Right atrium auricular region (tissue), 2 donors: ENCODE results near the gene TMEM94. TPM values are rescaled to one million over a fixed set of nuclear protein-coding genes. Genes with fewer than 3 reads are reported as not detected.
A peak's percentile ranks its signal among the peaks of the same experiment; 100 is the strongest.

ENCODE experiments used
- DNase-seq: peaks from one replicate; pipeline ENCODE4 v3.0.0-alpha.2; 2019; ENCODE audit warnings: low spot score
- H3K27ac ChIP-seq, 2 donors: fragments of 200-600 bp; sonication (generic); 1 replicate in 1 of 2; 2 replicates in 1 of 2; pipeline ENCODE4 v1.5.1; 2016 to 2019
- H3K27me3 ChIP-seq, 2 donors: fragments of 200-600 bp; sonication (generic); one replicate each; pipeline versions ENCODE4 v1.5.1 to v1.6.0; 2017 to 2019
- H3K36me3 ChIP-seq: fragments of 200-600 bp; sonication (generic); one replicate; pipeline ENCODE4 v1.5.1; 2016
- H3K4me1 ChIP-seq, 2 donors: fragments of 200-600 bp; sonication (generic); one replicate each; pipeline versions ENCODE4 v1.5.1 to v1.6.0; 2017 to 2019
- H3K4me3 ChIP-seq, 2 donors: fragments of 200-600 bp; sonication (generic); 1 replicate in 1 of 2; 2 replicates in 1 of 2; pipeline ENCODE4 v1.5.1; 2017 to 2019; ENCODE audit warnings: mild to moderate bottlenecking in 1 of 2, moderate library complexity in 1 of 2
- H3K9me3 ChIP-seq, 2 donors: fragments of 200-600 bp; sonication (generic); one replicate each; pipeline ENCODE4 v1.5.1; 2019
- total RNA-seq, 2 donors: library from RNA; depleted of rRNA; stranded (reverse); fragments of >200 nt; gene quantifications; one replicate each; pipeline ENCODE4 v1.1.0, GENCODE V29; 2016
- TF ChIP-seq, protein P1 (sequence below), 2 donors: fragments of 200-600 bp; sonication (generic); IDR thresholded peaks; one replicate each; pipeline ENCODE4 v1.5.1; 2019; ENCODE audit warnings: antibody characterized with exemption in 2 of 2

TMEM94 gene
- total RNA-seq, 2 donors from 2014 or later: 56.3 to 61.6 TPM

DNA sequence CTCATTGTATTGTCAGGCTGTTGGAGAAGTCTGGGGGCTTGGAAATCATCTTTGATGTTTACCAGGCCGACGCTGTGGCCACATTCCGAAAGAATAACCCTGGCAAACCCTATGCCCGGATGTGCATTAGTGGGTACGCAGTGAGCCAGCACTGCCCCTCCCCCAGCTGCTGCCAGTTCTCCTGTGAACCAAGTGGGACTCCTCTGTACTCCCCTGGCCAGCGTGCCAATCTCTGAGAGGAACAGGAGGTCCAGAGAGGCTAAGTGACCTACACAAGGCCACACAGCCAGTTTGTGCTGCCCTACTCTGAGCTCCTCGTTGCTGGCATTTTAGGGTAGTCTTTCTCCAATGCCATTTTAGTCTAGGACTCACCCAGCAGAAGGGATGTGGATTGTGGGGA, 67.2 kb downstream of the TMEM94 start:
- H3K4me3 ChIP-seq: no peak overlapping the region
- H3K27me3 ChIP-seq: no peaks in the 10 kb centered on the region
- H3K4me1 ChIP-seq: peaks cover 0 to 18% of the 10 kb centered on the region in 2 donors
- TF ChIP-seq, protein P1, sequence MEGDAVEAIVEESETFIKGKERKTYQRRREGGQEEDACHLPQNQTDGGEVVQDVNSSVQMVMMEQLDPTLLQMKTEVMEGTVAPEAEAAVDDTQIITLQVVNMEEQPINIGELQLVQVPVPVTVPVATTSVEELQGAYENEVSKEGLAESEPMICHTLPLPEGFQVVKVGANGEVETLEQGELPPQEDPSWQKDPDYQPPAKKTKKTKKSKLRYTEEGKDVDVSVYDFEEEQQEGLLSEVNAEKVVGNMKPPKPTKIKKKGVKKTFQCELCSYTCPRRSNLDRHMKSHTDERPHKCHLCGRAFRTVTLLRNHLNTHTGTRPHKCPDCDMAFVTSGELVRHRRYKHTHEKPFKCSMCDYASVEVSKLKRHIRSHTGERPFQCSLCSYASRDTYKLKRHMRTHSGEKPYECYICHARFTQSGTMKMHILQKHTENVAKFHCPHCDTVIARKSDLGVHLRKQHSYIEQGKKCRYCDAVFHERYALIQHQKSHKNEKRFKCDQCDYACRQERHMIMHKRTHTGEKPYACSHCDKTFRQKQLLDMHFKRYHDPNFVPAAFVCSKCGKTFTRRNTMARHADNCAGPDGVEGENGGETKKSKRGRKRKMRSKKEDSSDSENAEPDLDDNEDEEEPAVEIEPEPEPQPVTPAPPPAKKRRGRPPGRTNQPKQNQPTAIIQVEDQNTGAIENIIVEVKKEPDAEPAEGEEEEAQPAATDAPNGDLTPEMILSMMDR (IDR thresholded peaks at IDR 0.05): no peak
- H3K27ac ChIP-seq: no peak overlapping the region
- H3K36me3 ChIP-seq: peaks cover 15% of the 10 kb centered on the region
- DNase-seq: no peak
- H3K9me3 ChIP-seq: no peaks in the 10 kb centered on the region

DNA sequence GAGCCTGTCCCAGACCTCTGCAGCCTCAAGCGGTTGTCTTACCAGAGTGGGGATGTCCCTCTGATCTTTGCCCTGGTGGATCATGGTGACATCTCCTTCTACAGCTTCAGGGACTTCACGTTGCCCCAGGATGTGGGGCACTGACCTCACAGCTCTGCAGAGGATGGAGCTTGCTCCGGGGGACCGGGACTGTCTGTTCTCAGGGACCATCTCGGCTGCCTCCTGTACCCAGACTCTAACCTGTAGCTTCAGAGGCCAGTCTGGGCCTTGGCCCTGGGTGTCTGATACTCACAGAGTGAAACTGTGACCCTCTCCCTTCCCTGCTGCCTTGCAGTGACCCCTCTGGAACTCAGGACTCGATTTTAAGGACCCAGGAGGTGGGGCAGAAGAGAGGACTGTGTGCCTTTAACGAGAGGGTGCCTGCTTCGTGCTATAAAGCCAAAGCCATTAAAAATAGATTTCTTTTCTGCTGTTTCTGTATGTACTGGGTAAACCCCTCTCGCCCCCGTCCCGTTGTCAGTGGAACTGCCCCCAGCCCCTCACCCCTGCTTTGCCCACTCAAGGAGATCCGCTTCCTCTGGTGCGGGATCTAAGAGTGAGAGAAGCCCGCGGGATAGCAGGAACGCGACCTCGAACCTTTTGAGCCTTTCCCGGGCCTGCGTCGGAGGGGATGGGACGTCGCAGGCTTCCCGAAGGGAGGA, 68.0 kb downstream of the TMEM94 start:
- TF ChIP-seq, protein P1 (IDR thresholded peaks at IDR 0.05): no peak
- Histone ChIP-seq H3K4me1 (peaks cover 0 to 18% of the 10 kb centered on the region in 2 donors), H3K9me3 (no peaks in the 10 kb centered on the region), H3K4me3 (peak overlapping the region; percentile 51 to 74), H3K27ac (peak overlapping the region; percentile 55 to 70), H3K36me3 (peaks cover 10% of the 10 kb centered on the region), H3K27me3 (no peaks in the 10 kb centered on the region)
- DNase-seq: no peak

DNA sequence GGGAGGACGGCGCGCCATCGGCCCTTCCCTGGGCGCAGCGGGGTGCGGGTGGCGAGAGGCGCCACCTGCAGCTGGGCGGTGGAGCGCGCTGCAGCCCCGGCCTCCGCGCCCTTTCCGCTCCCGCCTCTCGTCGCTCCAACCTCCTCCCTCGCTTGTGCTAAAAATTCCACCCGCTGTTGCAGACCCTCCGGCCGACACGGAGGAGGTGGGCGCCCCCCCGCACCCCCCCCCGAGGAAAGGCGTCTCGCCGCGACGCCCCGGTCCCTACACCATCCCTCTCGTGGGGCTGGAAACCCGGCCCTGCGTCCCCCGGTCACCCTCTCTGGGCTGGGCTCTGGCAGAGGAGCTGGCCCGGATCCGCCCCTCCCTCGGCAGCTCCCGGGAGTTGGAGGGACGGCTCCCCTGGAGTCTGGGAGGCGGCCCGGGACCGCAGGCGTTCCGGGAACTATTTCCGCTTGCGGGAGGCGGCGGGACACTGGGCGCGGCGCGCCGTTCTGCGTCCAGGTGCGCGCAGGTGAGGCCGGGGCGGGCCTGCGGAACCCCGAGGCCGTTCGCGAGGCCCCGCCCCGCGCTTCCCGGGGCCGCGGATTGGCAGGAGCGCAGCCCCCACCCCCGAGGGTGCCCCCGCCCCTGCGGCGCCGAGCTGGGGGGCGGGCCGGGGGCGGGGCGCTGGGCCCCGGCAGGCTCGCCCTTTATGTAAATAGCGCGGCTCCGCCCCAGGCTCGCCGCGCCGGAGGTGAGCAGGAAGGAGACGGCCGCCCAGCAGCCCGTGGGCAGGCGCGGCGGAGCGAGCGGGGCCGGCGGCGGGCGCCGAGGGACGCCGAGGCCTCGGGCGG, 68.8 kb downstream of the TMEM94 start, which contains the start of gene LLGL2:
Gene LLGL2 (plus strand): TSS at position 728 of the 836 bp plus-strand sequence. CDS start 17,730 bp downstream, outside the sequence.
- no peak for DNase-seq
- H3K36me3 ChIP-seq: peaks cover 5% of the 10 kb centered on the region
- no peaks in the 10 kb centered on the region for H3K9me3 ChIP-seq
- H3K27ac ChIP-seq: peak within 1 kb of the TSS; percentile 55 to 70
- no peaks in the 10 kb centered on the region for H3K27me3 ChIP-seq
- TF ChIP-seq, protein P1 (IDR thresholded peaks at IDR 0.05): peak; percentile 20 to 69
- peak within 1 kb of the TSS; percentile 51 to 74 for H3K4me3 ChIP-seq
- peaks cover 0 to 18% of the 10 kb centered on the region in 2 donors for H3K4me1 ChIP-seq

DNA sequence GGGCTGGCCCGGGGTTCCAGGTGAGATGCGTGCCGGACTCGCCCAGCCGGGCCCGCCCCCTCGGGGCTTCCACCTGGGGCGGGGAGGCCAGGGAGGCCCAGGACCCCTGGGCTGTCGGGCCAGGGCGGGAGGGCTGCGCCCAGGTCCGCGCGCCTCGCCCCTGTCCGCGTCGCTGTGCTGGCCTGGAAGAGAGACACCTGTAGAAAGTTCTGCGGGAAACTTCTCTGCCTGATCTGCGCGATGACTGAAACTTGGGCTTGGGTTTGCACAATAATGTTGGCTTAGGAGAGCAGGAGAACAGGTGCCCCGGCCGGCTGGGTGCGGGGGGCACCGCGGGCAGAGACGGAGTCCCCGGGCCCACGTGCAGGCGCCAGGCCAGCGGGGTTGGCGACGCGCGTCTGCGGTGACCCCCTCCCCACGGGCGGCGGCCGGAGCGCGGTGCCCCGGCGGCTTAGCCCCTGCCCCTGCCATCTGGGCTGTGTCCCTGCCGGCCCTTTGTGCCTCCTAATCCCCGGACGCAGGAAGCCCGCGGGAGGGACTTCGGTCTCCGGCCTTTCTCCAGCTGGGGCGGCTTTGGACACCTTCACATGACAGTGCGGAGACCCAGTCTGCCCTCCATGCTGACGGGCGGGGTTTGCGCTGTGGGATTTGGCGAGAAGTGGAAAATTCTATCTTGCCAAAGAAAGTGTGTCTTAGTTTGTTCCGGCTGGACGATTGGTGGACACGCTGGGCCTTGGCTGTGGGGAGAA, 69.5 kb downstream of the TMEM94 start:
- Histone ChIP-seq H3K4me1 (peaks cover 0 to 18% of the 10 kb centered on the region in 2 donors), H3K9me3 (no peaks in the 10 kb centered on the region), H3K4me3 (peak overlapping the region; percentile 51 to 74), H3K36me3 (peaks cover 5% of the 10 kb centered on the region), H3K27ac (no peak overlapping the region), H3K27me3 (no peaks in the 10 kb centered on the region)
- no peak for DNase-seq
- TF ChIP-seq, protein P1 (IDR thresholded peaks at IDR 0.05): no peak

DNA sequence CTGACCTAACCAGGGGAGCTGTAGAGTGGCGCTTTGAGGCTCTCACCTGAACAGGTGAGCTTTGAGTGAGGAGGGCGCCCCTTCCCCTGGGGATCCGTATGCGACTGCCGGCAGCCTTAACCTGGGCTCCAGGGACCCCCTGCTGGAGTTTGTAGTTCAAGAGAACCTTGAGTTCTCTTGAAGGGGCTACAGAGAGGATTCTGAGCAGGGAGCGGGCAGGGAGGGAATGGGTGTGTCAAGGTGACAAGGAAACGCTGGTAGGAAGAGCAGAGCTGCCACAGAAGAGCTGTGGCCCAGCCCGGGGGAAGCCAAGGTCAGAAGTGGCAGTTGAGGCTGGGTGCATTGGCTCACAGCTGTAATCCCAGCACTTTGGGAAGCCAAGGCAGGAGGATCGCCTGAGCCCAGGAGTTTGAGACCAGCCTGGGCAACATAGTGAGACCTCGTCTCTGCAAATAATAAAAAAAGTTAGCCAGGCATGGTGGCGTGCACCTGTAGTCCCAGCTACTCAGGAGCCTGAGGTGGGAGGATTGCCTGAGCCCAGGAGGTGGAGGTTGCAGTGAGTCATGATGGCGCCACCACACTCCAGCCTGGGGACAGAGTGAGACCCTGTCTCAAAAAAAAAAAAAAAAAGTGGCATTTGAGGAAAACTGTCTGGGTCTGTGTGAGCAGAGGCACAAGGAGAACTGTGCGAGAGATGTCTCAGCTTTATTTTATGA, 70.3 kb downstream of the TMEM94 start:
- H3K36me3 ChIP-seq: peaks cover 4% of the 10 kb centered on the region
- no peaks in the 10 kb centered on the region for H3K9me3 ChIP-seq
- TF ChIP-seq, protein P1 (IDR thresholded peaks at IDR 0.05): no peak
- no peak overlapping the region for H3K27ac ChIP-seq
- no peaks in the 10 kb centered on the region for H3K27me3 ChIP-seq
- H3K4me1 ChIP-seq: peaks cover 0 to 18% of the 10 kb centered on the region in 2 donors
- H3K4me3 ChIP-seq: peak overlapping the region; percentile 51 to 74
- DNase-seq: no peak
